Hepatic stellate cell (primary cell): ENCODE data around the gene TXNRD2.

Experiments used
- DNase-seq: peaks from one replicate; pipeline ENCODE4 v3.0.0; 2011; ENCODE audit warnings: low spot score

Gene TXNRD2

GRCh38 chr22:19979712-19980493 is 38.3 kb upstream of the TXNRD2 start:
- DNase-seq, result no peak

GRCh38 chr22:19978748-19979147 is 37.1 kb upstream of the TXNRD2 start:
- DNase-seq, result no peak

- DNase-seq, result no peak
Observed at GRCh38 chr22:19977296-19978243, 36.0 kb upstream of the TXNRD2 start.

GRCh38 chr22:19976671-19977070 is 35.1 kb upstream of the TXNRD2 start:
- no peak for DNase-seq

GRCh38 chr22:19975707-19976035 is 34.1 kb upstream of the TXNRD2 start:
- DNase-seq, result no peak

- DNase-seq, result no peak
Observed at GRCh38 chr22:19974935-19975706, 33.5 kb upstream of the TXNRD2 start.

- peak; percentile 75 for DNase-seq
Observed at GRCh38 chr22:19974268-19974861, 32.7 kb upstream of the TXNRD2 start.

GRCh38 chr22:19973551-19974267 is 32.1 kb upstream of the TXNRD2 start:
- no peak for DNase-seq

- DNase-seq, result no peak
Observed at GRCh38 chr22:19972652-19973550, 31.3 kb upstream of the TXNRD2 start.

GRCh38 chr22:19972251-19972650 is 30.6 kb upstream of the TXNRD2 start:
- no peak for DNase-seq

GRCh38 chr22:19971276-19972124 is 29.9 kb upstream of the TXNRD2 start:
- DNase-seq, result no peak

GRCh38 chr22:19970479-19971275 is 29.1 kb upstream of the TXNRD2 start:
- peak; percentile 83 for DNase-seq

- DNase-seq, result no peak
Observed at GRCh38 chr22:19970031-19970478, 28.4 kb upstream of the TXNRD2 start.

- DNase-seq, result no peak
Observed at GRCh38 chr22:19969141-19969928, 27.7 kb upstream of the TXNRD2 start.

GRCh38 chr22:19968450-19968891 is 26.9 kb upstream of the TXNRD2 start:
- DNase-seq, result no peak

- no peak for DNase-seq
Observed at GRCh38 chr22:19967850-19968449, 26.3 kb upstream of the TXNRD2 start.
